Anterior cingulate cortex (tissue), 58 donors: ENCODE results near the gene TACC3.
A peak's percentile ranks its signal among the peaks of the same experiment; 100 is the strongest.
"Not testable (repeated sequence)": the region's sequence is repeated elsewhere in the genome, so short reads cannot be mapped to it uniquely, and the experiment has no call there.

Source experiments
- DNase-seq, 58 donors: peaks; one replicate each; lab custom pipeline; 2025; lab: John Stamatoyannopoulos, UW

Gene TACC3

DNA sequence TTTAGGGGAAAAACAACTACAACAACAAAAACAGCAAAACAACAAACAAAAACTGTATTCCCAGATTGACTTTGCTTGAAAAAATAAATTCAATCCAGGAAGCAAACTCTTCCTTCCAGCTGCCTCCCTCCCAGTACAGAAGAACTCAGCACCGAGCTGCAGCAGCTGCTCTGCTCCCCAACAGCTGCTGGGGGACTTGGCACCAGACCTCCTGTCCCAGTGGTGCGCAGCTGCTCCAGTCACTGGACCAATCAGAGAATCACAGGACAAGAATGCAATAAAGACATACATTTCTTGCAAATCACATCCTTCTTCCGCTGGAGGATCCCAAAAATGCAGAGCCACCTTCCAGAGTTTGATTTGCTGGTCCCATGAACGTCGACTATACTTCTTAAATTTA is 25.4 kb upstream of the TACC3 start:
- DNase-seq, result peak in 6 of 58 donors; percentile 20 to 52 (median 26)

DNA sequence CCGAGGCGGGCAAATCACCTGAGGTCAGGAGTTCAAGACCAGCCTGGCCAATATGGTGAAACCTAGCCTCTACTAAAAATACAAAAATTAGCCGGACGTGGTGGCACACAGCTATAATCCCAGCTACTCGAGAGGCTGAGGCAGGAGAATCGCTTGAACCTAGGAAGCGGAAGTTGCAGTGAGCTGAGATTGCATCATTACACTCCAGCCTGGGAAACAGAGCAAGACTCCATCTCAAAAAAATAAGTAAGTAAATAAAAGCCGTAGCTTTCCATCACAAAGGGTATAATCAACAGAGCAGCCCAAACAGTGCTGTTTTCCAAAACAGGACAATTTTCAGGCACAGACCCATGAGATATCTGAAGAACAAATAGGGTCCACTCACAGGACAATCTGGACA is 19.6 kb upstream of the TACC3 start:
- DNase-seq, result not testable (repeated sequence)

DNA sequence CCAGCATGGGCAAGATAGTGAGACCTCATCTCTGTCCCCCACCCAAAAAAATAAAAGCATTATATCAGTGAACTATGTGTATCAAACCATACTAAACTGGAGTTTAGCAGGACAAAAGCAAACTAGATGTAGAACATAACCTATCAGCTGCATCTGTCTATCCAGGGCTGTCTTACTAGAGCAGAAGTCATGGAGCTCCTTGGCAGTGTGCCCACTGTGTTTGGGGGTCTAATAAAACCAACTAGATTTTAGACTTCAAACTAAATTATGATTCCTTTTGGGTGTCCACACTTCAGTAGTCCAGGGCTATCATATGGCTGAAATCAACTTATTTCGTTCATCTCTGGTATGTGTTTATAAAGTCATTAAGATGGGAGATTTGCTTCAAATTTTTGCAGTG is 17.5 kb upstream of the TACC3 start:
- DNase-seq, result no peak

DNA sequence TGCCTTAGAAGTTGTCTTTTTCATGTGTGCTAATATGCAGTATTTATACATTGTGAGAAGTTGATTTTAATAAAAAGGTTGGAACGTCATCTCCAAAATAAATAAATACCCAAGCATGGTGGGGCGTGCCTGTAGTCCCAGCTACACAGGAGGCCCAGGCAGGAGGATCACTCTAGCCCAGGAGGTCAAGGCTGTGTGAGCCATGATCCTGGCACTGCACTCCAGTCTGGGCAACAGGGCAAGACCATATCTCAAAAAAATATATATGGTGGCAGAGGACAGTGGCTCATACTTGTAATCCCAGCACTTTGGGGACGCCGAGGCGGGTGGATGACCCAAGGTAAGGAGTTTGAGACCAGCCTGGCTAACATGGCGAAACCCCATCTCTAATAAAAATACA is 15.6 kb upstream of the TACC3 start:
- DNase-seq, result no peak

DNA sequence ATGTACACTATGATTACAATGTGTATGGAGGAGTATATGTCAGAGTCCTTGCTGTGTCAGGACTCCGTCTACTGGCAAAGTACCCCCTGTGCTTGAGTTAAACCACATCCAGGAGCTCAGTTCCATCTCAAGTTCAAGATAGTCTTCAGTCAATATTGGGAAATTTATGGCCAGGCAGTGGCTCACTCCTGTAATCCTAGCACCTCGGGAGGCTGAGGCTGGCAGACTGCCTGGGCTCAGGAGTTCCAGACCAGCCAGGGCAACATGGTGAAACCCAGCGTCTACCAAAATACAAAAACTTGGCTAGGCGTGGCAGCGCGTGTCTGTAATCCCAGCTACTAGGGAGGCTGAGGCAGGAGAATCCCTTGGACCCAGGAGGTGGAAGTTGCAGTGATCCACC is 15.0 kb upstream of the TACC3 start:
- DNase-seq, result no peak

DNA sequence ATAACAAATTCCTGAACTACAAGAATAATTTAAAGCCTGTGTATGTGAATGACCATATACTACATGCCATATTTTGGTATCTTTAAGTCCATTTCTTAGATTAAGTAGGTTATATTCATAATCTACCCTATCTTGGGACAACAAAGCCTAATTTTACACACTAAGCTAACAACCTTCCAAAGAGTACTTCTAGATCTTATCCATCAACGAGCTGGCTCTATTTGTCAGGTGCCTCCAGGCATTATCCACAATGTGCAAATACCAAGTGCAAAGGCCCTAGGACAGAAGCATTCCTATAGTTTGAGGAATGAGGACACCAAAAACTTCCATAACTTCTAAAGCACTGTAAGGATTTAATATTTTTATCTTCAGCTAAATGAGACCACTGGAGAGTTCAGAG is 12.7 kb upstream of the TACC3 start:
- no peak for DNase-seq

DNA sequence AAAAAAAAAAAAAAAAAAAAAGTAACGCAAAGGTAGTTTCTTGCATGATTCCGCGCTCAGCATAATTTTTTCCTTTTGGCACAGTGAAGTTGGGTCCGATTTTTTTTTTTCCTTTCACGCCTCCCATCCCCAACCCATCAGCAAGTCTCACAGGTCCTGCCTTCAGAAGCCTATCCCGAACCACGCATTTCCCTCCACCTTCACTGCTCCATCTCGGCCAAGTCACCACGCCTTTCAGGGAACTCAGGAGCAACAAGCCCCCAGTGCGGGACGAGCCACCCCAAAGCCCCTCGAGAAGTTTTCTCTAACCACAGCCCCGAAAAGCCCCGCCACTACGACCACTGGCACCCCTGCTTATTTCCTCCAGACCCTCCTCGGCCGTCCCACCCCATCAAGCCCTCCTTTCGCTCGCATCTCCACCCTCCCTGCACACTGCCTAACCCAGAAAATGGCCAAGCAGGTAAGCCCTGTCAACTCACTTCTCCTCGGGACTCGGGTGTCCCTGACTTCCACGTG is 10.2 kb upstream of the TACC3 start:
- no peak for DNase-seq

DNA sequence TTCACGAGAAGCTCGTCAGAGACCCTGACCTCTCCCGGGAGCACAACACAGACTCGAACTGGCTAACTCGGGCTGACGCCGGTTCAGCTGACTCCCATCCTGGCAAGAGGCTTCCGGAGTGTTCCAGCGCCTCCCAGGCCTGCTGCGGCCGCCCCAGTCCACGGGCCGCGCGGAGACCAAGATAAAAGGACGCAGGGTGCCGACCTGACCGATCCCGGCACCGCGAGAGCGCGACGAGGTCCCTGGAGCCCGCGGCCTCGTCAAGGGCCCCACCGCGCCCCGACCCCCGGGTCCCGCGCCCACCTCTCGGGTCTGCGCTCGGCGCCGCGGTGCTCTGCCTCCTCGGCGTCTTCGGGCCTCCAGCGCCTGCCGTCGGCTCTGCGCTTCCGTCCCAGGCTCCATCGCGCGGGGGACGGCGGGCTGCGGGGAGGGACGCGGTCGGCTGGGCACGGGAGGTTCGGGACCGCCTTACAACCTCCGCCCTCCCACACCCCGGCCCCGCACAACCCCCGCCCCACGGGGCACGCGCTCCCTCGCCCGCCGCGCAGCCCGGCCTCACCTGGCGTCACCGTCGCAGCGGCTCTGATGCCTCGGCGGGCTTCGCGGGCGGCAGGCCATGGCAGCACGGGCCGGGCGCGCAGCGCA is 9.6 kb upstream of the TACC3 start:
- DNase-seq, result peak in 31 of 58 donors; percentile 22 to 74 (median 49)

DNA sequence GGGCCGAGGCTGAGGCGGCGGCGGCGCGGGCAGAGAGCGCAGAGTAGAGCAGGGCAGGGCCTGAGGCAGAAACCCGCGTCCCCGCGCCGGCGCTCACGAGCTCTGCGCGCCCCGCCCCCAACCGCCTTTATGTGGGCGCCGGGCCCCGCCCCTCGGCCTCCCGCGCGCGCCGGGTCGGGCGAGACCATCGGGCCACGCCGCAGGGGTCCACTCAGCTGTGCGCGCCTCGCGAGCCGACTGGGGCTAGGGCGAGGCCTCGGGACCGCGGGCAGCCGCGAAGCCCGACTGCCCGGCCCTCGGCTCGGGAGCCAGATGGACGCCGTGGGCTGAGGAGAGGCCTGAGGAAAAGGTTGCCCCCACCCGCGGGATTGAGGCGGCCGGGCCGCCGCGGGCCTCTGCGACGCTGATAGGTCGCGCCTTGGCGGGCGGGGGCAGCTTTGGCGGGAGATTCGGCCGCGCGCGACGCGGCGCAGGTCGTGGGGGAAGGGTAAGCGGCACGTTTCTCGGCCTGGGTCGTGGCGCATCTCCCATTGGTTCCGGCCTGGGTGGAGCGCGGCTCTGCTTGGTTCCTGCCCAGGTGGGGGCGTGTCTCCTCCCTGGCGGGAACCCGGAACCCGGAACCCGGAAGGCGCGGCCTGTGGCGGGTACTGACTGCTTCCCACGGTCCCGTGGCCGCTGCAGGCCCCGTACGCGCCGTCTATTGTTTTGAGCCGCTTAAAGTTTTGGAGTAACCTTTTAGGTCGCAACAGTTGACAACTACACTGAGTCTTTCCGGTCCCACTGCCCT is 8.9 kb upstream of the TACC3 start, which contains the start of gene SLBP:
Gene SLBP, minus strand, starts transcription at position 104 of the 787 bp plus-strand sequence. CDS start 131 bp downstream, outside the sequence.
- DNase-seq, result peak; percentile 4 to 93 (median 82)

DNA sequence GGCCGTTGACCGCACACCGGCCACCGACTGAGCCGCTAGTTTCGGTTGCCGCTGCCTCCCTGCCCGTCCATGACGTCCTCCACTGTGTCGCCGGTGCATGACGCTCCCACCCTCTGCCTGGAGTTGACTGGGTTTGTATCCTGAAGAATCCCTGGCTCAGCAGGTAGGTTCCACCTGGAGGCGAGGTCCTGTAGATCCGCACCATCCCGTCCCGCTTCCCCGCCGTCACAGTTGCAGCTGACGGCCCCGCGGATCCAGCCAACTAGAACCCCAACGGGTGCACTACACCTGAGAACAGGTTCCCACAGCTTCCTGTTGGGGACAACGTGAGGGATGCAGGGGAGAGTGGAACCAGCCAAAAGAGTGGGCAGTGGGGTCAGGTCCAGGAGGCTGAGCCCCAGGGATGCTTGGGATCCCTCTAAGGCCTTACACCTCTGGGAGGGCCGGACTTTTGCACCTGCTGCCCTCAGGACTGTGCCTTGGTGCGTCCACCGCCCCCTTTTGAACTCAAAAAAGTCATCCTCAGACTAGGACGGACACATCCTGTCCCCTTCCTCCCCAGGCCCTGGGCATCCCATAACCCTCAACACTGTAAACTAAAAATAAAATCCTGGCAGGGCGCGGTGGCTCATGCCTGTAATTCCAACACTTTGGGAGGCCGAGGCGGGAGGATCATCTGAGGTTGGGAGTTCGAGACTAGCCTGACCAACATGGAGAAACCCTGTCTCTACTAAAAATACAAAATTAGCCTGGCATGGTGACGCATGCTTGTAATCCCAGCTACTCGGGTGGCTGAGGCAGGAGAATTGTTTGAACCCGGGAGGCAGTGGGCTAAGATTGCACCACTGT is 8.1 kb upstream of the TACC3 start:
- DNase-seq, result no peak

DNA sequence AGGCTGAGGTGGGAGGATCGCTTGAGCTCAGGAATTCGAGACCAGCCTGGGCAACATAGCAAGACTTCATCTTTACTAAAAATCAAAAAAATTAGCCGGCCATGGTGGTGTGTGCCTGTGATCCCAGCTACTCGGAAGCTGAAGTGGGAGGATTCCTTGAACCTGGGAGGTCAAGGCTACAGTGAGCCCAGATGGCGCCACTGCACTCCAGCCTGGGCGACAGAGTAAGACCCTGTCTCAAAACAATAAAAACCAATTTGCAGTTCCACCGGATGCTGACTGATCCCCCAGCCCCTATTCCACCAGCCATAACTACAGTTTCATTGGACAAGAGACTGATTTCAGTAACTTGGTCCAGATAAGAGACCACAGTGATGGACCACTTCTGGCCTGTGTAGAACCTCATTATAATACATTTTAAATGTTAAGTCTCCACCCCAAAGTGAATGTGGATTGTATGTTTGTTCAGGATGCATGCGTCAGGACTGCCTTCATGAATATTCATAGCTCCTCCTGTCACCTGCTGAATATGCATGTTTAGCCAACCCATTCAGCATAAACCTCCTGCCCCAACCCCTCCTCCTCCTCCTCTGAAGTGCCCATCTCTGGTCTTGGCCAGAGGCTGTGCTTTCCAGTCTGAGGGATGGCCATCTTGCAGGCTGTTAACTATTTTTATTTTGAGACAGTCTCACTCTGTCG is 6.9 kb upstream of the TACC3 start:
- no peak for DNase-seq

DNA sequence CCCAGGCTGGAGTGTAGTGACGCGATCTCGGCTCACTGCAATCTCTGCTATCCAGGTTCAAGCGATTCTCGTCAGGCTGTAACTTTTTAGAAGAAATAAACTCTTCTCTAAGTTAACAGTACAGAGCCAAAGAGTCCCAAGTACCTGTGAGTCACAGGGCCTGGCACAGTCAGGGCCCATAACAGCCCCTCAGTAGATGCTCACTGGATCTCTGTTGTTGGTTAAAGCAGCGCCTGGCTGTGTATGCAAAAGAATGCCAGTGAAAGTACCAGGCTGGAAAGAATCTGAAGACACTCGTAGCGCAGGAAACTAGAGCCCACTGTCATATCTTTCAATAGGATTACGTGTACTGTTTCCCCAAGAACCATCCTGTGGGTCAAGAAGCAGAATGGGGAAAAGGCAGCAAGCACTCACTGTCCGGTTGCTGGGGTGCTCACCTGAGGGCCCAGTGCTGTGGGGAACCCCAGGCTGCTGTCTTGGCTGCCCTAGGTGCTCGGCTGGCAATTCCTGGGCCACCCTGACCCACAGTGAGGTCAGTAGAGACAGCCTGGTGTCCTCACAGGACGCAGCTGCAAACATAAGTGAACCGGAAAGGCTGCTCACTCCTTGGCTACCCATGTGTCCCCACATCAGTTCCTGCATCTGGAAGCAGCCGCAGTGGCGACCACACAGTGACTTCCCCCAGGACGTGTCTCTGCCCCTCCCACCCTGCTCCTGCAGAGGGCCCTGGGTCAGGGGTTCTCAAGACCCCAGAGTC is 6.1 kb upstream of the TACC3 start:
- no peak for DNase-seq

DNA sequence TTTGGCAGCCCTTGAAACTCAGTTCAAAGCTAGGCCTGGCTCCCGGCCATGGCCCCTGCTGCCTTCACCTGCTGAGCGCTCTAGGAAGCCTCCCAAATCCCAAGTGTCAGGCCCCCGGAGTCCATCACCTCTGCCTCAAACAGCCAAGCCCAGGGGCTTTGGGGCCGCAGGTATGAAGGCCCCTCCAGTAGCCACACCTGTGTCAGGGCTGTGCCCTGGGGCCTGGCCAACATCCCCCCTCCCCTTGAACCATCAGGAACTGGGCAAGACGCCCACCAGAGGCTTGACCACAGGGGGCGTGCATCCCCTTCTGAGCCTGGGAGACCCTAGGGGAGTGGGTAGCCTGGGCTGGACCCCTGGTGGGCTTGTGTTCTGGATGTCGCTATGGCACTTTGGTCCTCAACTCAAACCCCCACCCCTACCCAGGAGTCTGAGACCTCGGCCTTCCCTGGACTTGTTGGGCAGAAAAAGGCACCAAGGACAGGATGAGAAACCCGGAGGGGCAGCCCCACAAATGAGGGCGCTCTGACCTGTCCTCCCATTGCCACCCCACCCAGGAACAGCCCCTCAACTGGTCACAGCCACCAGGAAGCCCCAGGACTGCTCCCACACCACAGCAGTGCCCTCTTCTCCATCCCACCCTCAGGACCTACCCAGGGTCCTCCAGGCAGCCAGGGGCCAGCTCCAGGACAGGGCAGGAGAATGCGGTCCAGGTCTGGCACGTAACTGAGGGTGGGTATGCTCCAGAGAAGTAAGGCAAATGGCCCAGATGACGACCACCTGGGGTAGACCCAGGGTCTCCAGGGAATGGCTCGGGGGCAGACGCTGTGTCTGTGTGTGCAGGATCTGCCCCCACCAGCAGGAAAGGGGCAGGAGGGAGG is 5.0 kb upstream of the TACC3 start:
- no peak for DNase-seq

DNA sequence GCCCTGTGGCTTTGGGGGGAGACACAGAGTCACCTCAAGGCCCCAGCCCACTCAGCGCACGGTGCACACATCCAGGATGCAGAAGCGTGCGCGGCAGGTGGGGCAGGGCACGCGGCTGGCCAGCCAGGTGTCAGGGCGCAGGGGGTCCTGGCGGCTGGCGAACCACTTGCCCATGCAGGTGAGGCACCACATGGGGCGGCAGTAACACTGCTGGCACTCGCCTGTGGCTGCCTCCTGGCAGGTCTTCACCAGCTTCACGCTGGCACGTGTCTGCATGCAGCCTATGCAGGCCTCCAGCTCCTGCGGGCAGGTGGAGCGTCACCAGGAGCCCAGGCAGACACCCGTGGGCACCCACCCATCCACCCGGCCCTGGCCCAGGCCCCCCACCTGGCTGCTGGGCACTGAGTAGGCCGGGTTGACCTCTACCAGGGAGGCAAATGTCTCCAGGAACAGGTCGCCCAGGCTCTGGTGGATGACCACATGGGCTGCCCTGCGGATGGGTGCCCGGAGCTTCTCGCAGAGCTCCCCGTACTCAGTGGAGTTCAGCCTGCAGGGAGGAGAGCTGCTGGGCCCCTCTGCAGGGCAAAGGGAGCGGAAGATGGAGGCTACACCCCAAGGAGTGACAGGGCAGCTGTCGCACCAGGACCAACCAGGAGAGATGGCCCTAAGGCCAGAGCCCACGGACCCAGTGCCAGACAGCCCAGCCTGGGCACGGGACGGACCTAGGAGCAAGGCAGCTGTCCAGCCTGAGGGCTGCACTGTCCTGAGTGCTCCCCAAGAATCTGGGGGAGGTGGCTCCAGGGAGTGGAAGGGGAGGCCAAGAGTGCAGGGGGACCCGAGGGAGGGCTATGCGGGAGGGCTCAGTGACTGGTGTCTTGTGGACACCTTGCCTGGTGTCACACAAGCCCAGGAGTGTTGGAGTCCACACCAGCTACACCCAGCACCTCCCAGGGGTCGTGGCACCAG is 3.9 kb upstream of the TACC3 start:
- DNase-seq, result no peak

DNA sequence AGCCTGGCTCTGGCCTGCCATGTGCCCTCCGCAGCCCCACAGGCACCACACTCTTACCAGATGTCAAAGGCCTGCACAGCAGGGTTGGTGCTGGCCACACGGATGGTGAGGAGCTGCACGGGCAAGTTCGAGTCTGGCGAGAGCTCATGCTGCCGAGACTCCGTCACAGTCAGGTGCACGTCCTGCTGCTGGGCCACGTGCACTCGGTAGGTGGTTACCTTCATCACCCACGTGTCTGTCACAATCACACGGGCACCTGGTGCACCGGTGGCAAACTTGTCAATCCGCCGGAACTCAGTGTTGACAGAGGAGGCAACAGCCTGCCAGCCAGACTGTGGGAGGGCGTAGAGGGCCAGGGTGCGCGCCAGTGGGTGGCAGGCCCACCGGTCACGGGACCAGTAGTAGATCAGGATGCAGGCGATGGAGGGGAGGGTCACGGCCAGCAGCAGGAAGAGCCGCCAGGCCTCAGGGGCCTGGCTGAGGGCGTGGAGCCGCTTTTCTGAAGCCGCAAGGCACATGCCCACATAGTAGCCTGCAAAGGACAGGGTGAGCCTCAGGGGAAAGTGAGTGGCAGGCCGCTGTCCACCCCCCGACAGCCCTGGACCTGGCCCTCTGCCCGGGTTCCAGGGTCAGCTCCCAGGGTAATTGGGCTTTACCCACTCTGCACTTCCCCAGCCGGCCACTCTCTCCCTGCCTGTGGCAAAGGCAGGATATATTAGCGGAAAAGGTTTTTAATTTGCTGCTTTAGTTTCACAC is 3.0 kb upstream of the TACC3 start:
- DNase-seq, result no peak

DNA sequence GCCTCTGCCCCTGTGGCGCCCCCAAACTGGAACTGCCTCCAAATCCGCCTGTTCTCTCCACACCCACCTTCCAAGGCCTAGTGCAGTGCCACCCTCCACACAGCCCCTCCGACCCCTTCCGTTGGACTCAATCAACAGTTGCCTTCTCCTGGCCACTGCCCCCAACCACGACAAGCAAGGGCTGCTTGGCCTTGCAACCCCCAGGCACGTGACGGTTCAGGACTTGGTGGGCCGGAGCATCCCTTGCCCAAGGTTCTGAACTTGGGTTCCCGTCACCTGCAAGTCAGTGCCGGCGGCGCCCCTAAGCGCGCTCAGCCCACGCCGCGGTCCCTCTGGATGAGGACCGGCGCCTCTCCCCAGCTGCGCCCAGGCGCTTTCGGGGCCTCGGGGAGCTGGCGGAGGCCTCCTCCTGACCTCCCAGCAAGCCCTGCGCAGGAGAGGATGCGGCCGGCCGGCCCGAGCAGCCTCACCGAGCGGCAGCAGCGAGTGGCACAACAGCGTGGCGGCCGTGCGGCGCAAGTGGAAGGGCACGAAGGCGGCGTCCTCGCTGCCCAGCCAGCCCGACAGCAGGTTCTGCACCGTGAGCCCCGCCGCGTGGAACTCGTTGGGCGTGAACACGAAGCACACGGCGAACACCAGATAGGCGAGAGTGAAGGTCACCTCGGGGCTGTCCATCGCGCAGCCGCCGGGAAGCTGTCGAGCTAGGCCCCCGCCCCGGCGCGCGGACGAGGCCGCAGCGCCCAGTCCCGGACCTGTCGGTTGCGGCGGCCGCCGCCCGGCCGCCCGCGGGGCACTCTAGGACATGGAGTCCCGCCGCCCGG is 948 bp upstream of the TACC3 start:
- DNase-seq, result peak in 38 of 58 donors; percentile 10 to 73 (median 48)
